HL-60 (cell line): Measurements from ENCODE around the gene FANCC.

Experiments used
- DNase-seq, 2 experiments: peaks; one replicate each; pipeline ENCODE4 v3.0.0-alpha.2; 2010 to 2020; ENCODE audit warnings: low read depth in 1 of 2, low spot score in 1 of 2
- H3K27ac ChIP-seq: fragments of 250-450 bp; sonication (Bioruptor Pico); replicated peaks from 2 replicates; pipeline ENCODE4 v1.5.1; 2020; ENCODE audit warnings: mild to moderate bottlenecking, moderate library complexity
- H3K27me3 ChIP-seq: fragments of 250-450 bp; sonication (Bioruptor Pico); 2 replicates; pipeline ENCODE4 v1.5.1; 2021; ENCODE audit warnings: mild to moderate bottlenecking, moderate library complexity; ENCODE audit not compliant: insufficient read depth, poor library complexity, severe bottlenecking
- H3K4me3 ChIP-seq: replicated peaks from 2 replicates; pipeline ENCODE4 v1.5.1; 2011; ENCODE audit warnings: mild to moderate bottlenecking, control low read depth, low read length; ENCODE audit not compliant: insufficient read depth
- CTCF ChIP-seq: IDR thresholded peaks from one replicate; pipeline ENCODE4 v1.5.1; 2011; ENCODE audit warnings: low read length, control low read depth, inconsistent platforms; ENCODE audit not compliant: insufficient read depth
- GABPA ChIP-seq: IDR thresholded peaks from 2 replicates; pipeline ENCODE4 v1.6.1; 2012; ENCODE audit warnings: low read depth
- POLR2AphosphoS5 ChIP-seq: IDR thresholded peaks from 2 replicates; pipeline ENCODE4 v1.6.1; 2012; ENCODE audit warnings: low read depth
- REST ChIP-seq: IDR thresholded peaks from 2 replicates; pipeline ENCODE4 v1.6.1; 2012; ENCODE audit warnings: low read depth; ENCODE audit not compliant: insufficient replicate concordance
- SPI1 ChIP-seq: IDR thresholded peaks from 2 replicates; pipeline ENCODE4 v1.6.1; 2012; ENCODE audit warnings: low read depth, mild to moderate bottlenecking, borderline replicate concordance

The FANCC gene

GRCh38 chr9:95285307-95285706 is 32.2 kb downstream of the FANCC start:
- H3K4me3 ChIP-seq = no peak overlapping the region
- no peaks in the 10 kb centered on the region for H3K27me3 ChIP-seq
- H3K27ac ChIP-seq = no peak overlapping the region
- no peak for DNase-seq
- TF ChIP-seq SPI1 = no peak
- TF ChIP-seq CTCF = no peak
- TF ChIP-seq REST = no peak
- TF ChIP-seq GABPA = no peak
- no peak for TF ChIP-seq POLR2AphosphoS5

- no peak for TF ChIP-seq SPI1
- no peak for TF ChIP-seq REST
- no peak for TF ChIP-seq CTCF
- TF ChIP-seq GABPA = no peak
- no peak for TF ChIP-seq POLR2AphosphoS5
Measured at GRCh38 chr9:95284162-95285080, 33.1 kb downstream of the FANCC start.

GRCh38 chr9:95283673-95284072 is 33.8 kb downstream of the FANCC start:
- H3K4me3 ChIP-seq = no peak overlapping the region
- no peaks in the 10 kb centered on the region for H3K27me3 ChIP-seq
- no peak overlapping the region for H3K27ac ChIP-seq
- DNase-seq = no peak
- TF ChIP-seq GABPA (no peak), REST (no peak), POLR2AphosphoS5 (no peak), SPI1 (no peak), CTCF (no peak)

More at GRCh38 chr9:95284162-95285080, 33.1 kb downstream of the FANCC start:
- no peak for DNase-seq
- Histone ChIP-seq H3K27me3 (no peaks in the 10 kb centered on the region), H3K4me3 (no peak overlapping the region), H3K27ac (no peak overlapping the region)
